Measurements from ENCODE around the gene MRPL49. TPM values are rescaled to one million over a fixed set of nuclear protein-coding genes. Genes with fewer than 3 reads are reported as not detected.
A peak's percentile ranks its signal among the peaks of the same experiment; 100 is the strongest.

MRPL49 gene
- total and polyA plus RNA-seq, 2 of the 13 experiments (the other 11 are each of a cell fraction or from before 2014, with no cell fraction given), result 39.2 to 53.3 TPM

GRCh38 chr11:65083834-65084597, 38.1 kb upstream of the MRPL49 start, which contains the start of the genes CDCA5 and ZFPL1 (continued):
- TF ChIP-seq ZNF329 (CRISPR knock-in tag; IDR thresholded peaks at IDR 0.05; ENCODE audit: low read depth), result no peak
- peak; percentile 48; the same call in 1 of the 2 replicates for TF ChIP-seq SRF (IDR thresholded peaks at IDR 0.05; ENCODE audit: low read depth, low read length)
- TF ChIP-seq HMGA1 (CRISPR knock-in tag; conservative IDR thresholded peaks at IDR 0.05), result no peak
- TF ChIP-seq NR2C2 (CRISPR knock-in tag; IDR thresholded peaks at IDR 0.05; ENCODE audit: borderline replicate concordance), result peak; percentile 96
- peak; percentile 22; the same call in 1 of the 2 replicates for TF ChIP-seq ZNF547 (CRISPR knock-in tag; IDR thresholded peaks at IDR 0.05)
- peak; percentile 75; the same call in 1 of the 2 replicates for TF ChIP-seq ZBTB21 (CRISPR knock-in tag; IDR thresholded peaks at IDR 0.05)
- TF ChIP-seq HDAC6 (IDR thresholded peaks at IDR 0.05; ENCODE audit: low read depth, low read length), result no peak
- peak; percentile 70; the same call in 1 of the 2 replicates for TF ChIP-seq HOXA7 (CRISPR knock-in tag; IDR thresholded peaks at IDR 0.05)
- TF ChIP-seq ZHX1 (CRISPR knock-in tag; IDR thresholded peaks at IDR 0.05; ENCODE audit: low read depth), result peak; percentile 90
- 0 out of 2 replicates have a peak, but pooled peaks have one; percentile 48 for TF ChIP-seq CC2D1A (CRISPR knock-in tag; IDR thresholded peaks at IDR 0.05)
- TF ChIP-seq KAT7 (CRISPR knock-in tag; IDR thresholded peaks at IDR 0.05; ENCODE audit: borderline replicate concordance), result peak; percentile 71; the same call in 1 of the 2 replicates
- TF ChIP-seq HNF4A (CRISPR knock-in tag; IDR thresholded peaks at IDR 0.05), result peak; percentile 20; the same call in 1 of the 2 replicates
- peak; percentile 60 for TF ChIP-seq ZEB1 (IDR thresholded peaks at IDR 0.05; ENCODE audit: insufficient replicate concordance, low read depth)
- no peak for TF ChIP-seq HNRNPUL1 (IDR thresholded peaks at IDR 0.05; ENCODE audit: low read depth, low read length)
- no peak for TF ChIP-seq ZNF121 (CRISPR knock-in tag; IDR thresholded peaks at IDR 0.05)
- no peak for TF ChIP-seq ZBTB14 (CRISPR knock-in tag; IDR thresholded peaks at IDR 0.05)
- TF ChIP-seq GATAD1 (CRISPR knock-in tag; IDR thresholded peaks at IDR 0.05), result peak; percentile 100
- no peak for TF ChIP-seq ATAD3A (CRISPR knock-in tag; IDR thresholded peaks at IDR 0.05)
- peak; percentile 90 for TF ChIP-seq POLR2G (IDR thresholded peaks at IDR 0.05; ENCODE audit: low read depth, low read length)
- peak; percentile 78 for TF ChIP-seq HCFC1 (IDR thresholded peaks at IDR 0.05; ENCODE audit: low read depth, low read length)
- peak; percentile 87 for TF ChIP-seq SPEN (CRISPR knock-in tag; IDR thresholded peaks at IDR 0.05; ENCODE audit: low read depth)
- no peak for TF ChIP-seq REXO4 (CRISPR knock-in tag; IDR thresholded peaks at IDR 0.05; ENCODE audit: borderline replicate concordance)
- TF ChIP-seq CBX1 (IDR thresholded peaks at IDR 0.05; ENCODE audit: low read depth), result peak; percentile 69
- TF ChIP-seq HNF4G (IDR thresholded peaks at IDR 0.05; ENCODE audit: borderline replicate concordance, low read depth, low read length), result peak; percentile 0; the same call in 1 of the 2 replicates
- TF ChIP-seq HNF4G (CRISPR knock-in tag; IDR thresholded peaks at IDR 0.05; ENCODE audit: borderline replicate concordance, low read depth), result 0 out of 2 replicates have a peak, but pooled peaks have one; percentile 25
- peak; percentile 57; the same call in 1 of the 2 replicates for TF ChIP-seq ZNF143 (CRISPR knock-in tag; IDR thresholded peaks at IDR 0.05)
- no peak for TF ChIP-seq ZNF720 (CRISPR knock-in tag; IDR thresholded peaks at IDR 0.05)
- TF ChIP-seq NPAS2 (CRISPR knock-in tag; IDR thresholded peaks at IDR 0.05; ENCODE audit: borderline replicate concordance), result no peak
- no peak for TF ChIP-seq RBM39 (IDR thresholded peaks at IDR 0.05; ENCODE audit: low read depth, low read length, poor library complexity, severe bottlenecking)

Data from HepG2 (cell line).